PFSK-1 (cell line): Measurements from ENCODE around the gene TBXAS1.

Experiments
- REST ChIP-seq, 2 experiments: IDR thresholded peaks; 2 replicates each; pipeline versions ENCODE4 v1.6.1 to v1.8.0; 2011 to 2012; ENCODE audit warnings: low read depth in 2 of 2, low read length in 2 of 2, control low read depth in 1 of 2, inconsistent platforms in 1 of 2, mild to moderate bottlenecking in 1 of 2, moderate library complexity in 1 of 2; ENCODE audit not compliant: insufficient read depth in 1 of 2
- TAF1 ChIP-seq: IDR thresholded peaks from 2 replicates; pipeline ENCODE4 v1.6.1; 2012; ENCODE audit warnings: low read length, control low read depth, borderline replicate concordance; ENCODE audit not compliant: insufficient read depth

GRCh38 chr7:139998572-139998971 lies 169.5 kb downstream of the TBXAS1 start:
- TF ChIP-seq TAF1 (no peak), REST (IDR thresholded peaks at IDR 0.05; ENCODE audit: insufficient read depth in 1 of 2, low read depth in 2 of 2, low read length in 2 of 2) (no peak)
